H1 (cell line): ENCODE results near the gene OSBPL3. TPM values are rescaled to one million over a fixed set of nuclear protein-coding genes. Genes with fewer than 3 reads are reported as not detected.

ENCODE experiments used
- CTCF ChIA-PET: fragments of 300-600 bp; sonication (Branson Sonifier 250); formaldehyde crosslinking; loops from one replicate; lab custom pipeline; 2021; ENCODE audit not compliant: partially characterized antibody; lab: Charles Lee
- POLR2A ChIA-PET: fragments of 300-600 bp; sonication (Branson Sonifier 250); formaldehyde crosslinking; loops from one replicate; lab custom pipeline; 2021; ENCODE audit warnings: inconsistent platforms; ENCODE audit not compliant: partially characterized antibody; lab: Charles Lee
- DNase-seq, 2 experiments: peaks; one replicate each; pipeline versions ENCODE4 v3.0.0 to v3.0.0-alpha.2; 2010 to 2022; ENCODE audit warnings: low spot score in 2 of 2, low read depth in 1 of 2, mixed read lengths in 1 of 2
- FAIRE-seq: peaks from 2 replicates; lab custom pipeline; 2011; peaks lifted over from hg19 to GRCh38; lab: Jason Lieb, UNC
- H2AFZ ChIP-seq: 2 replicates; pipeline ENCODE4 v1.8.1; 2012; ENCODE audit warnings: low read length, inconsistent platforms
- H2AK5ac ChIP-seq: 2 replicates; pipeline ENCODE4 v1.6.1; 2013; ENCODE audit warnings: low read depth, low read length
- H2BK120ac ChIP-seq: replicated peaks from 2 replicates; pipeline ENCODE3; 2013; ENCODE audit warnings: low read depth, low read length, inconsistent platforms
- H2BK12ac ChIP-seq: 2 replicates; pipeline ENCODE4 v1.6.1; 2013; ENCODE audit warnings: low read depth, low read length
- H2BK15ac ChIP-seq: 2 replicates; pipeline ENCODE4 v1.6.1; 2013; ENCODE audit warnings: low read length
- H2BK20ac ChIP-seq: 2 replicates; pipeline ENCODE4 v1.6.1; 2013; ENCODE audit warnings: low read length
- H2BK5ac ChIP-seq: 2 replicates; pipeline ENCODE4 v1.6.1; 2013; ENCODE audit warnings: low read depth, low read length
- H3K14ac ChIP-seq: 2 replicates; pipeline ENCODE4 v1.6.1; 2013; ENCODE audit warnings: inconsistent platforms; ENCODE audit not compliant: insufficient read length
- H3K18ac ChIP-seq: 2 replicates; pipeline ENCODE4 v1.6.1; 2013; ENCODE audit warnings: low read length; ENCODE audit errors: extremely low read depth
- H3K23ac ChIP-seq: 2 replicates; pipeline ENCODE4 v1.6.1; 2013; ENCODE audit warnings: inconsistent platforms; ENCODE audit not compliant: insufficient read length
- H3K23me2 ChIP-seq: 2 replicates; pipeline ENCODE4 v1.6.1; 2013; ENCODE audit warnings: low read depth, low read length
- H3K27ac ChIP-seq: 2 replicates; pipeline ENCODE4 v1.6.1; 2011; ENCODE audit warnings: low read depth, low read length, inconsistent platforms
- H3K27me3 ChIP-seq, 4 experiments: replicated peaks in 1 of 4; 1 replicate in 1 of 4; 2 replicates in 3 of 4; pipeline versions ENCODE4 v1.6.1 to v1.8.1; 2011 to 2013; ENCODE audit warnings: low read length in 3 of 4, mild to moderate bottlenecking in 3 of 4, inconsistent platforms in 2 of 4, mixed read lengths in 2 of 4, moderate library complexity in 1 of 4; ENCODE audit not compliant: control insufficient read depth in 3 of 4, insufficient read depth in 3 of 4; ENCODE audit errors: extremely low read depth in 1 of 4
- H3K36me3 ChIP-seq, 4 experiments: 2 replicates each; pipeline versions ENCODE4 v1.6.1 to v1.8.1; 2011 to 2013; ENCODE audit warnings: mild to moderate bottlenecking in 4 of 4, low read length in 3 of 4, moderate library complexity in 2 of 4, control low read depth in 1 of 4, inconsistent platforms in 1 of 4; ENCODE audit not compliant: insufficient read depth in 4 of 4, control insufficient read depth in 2 of 4
- H3K4ac ChIP-seq: replicated peaks from 2 replicates; pipeline ENCODE3; 2013; ENCODE audit warnings: low read length, low read depth, mixed read lengths, inconsistent platforms; ENCODE audit not compliant: insufficient read length
- H3K4me1 ChIP-seq, 4 experiments: replicated peaks in 1 of 4; 1 replicate in 1 of 4; 2 replicates in 3 of 4; pipeline versions ENCODE4 v1.6.1 to v1.8.1; 2011 to 2013; ENCODE audit warnings: low read length in 3 of 4, inconsistent platforms in 2 of 4, mixed read lengths in 1 of 4; ENCODE audit not compliant: insufficient read depth in 4 of 4, control insufficient read depth in 3 of 4
- H3K4me2 ChIP-seq, 2 experiments: 2 replicates each; pipeline versions ENCODE4 v1.6.1 to v1.8.1; 2011 to 2013; ENCODE audit warnings: low read depth in 2 of 2, low read length in 2 of 2, control low read depth in 1 of 2, inconsistent platforms in 1 of 2, mild to moderate bottlenecking in 1 of 2; ENCODE audit not compliant: insufficient read depth in 1 of 2
- H3K4me3 ChIP-seq, 4 experiments: fragments of 200-600, 300-600 bp in 1 of 4; sonication (generic), shearing (Covaris generic), sonication (Bioruptor Twin) in 1 of 4; 2 replicates each; pipeline versions ENCODE4 v1.5.1 to v1.8.1; 2011 to 2016; ENCODE audit warnings: low read length in 4 of 4, low read depth in 3 of 4, control low read depth in 2 of 4, inconsistent platforms in 2 of 4, mild to moderate bottlenecking in 2 of 4, mixed read lengths in 1 of 4, moderate library complexity in 1 of 4; ENCODE audit not compliant: insufficient read depth in 2 of 4; ENCODE audit errors: extremely low read depth in 1 of 4
- H3K56ac ChIP-seq: replicated peaks from 2 replicates; pipeline ENCODE3; 2013; ENCODE audit warnings: low read depth, mild to moderate bottlenecking, mixed read lengths, low read length, inconsistent platforms; ENCODE audit not compliant: insufficient read length
- H3K79me1 ChIP-seq: 2 replicates; pipeline ENCODE4 v1.6.1; 2013; ENCODE audit warnings: low read depth, low read length, control low read depth
- H3K79me2 ChIP-seq, 2 experiments: 2 replicates each; pipeline versions ENCODE4 v1.6.1 to v1.8.1; 2012 to 2013; ENCODE audit warnings: low read length in 2 of 2, mild to moderate bottlenecking in 2 of 2, inconsistent platforms in 1 of 2; ENCODE audit not compliant: insufficient read depth in 2 of 2, control insufficient read depth in 1 of 2
- H3K9ac ChIP-seq, 4 experiments: replicated peaks in 1 of 4; 1 replicate in 1 of 4; 2 replicates in 3 of 4; pipeline versions ENCODE4 v1.6.1 to v1.8.1; 2011 to 2013; ENCODE audit warnings: low read depth in 3 of 4, low read length in 3 of 4, control low read depth in 2 of 4, mild to moderate bottlenecking in 2 of 4, moderate library complexity in 2 of 4, inconsistent platforms in 1 of 4; ENCODE audit errors: extremely low read depth in 1 of 4
- H3K9me3 ChIP-seq, 2 experiments: 2 replicates each; pipeline versions ENCODE4 v1.6.1 to v1.8.1; 2012 to 2013; ENCODE audit warnings: mild to moderate bottlenecking in 2 of 2, moderate library complexity in 2 of 2, control low read depth in 1 of 2, inconsistent platforms in 1 of 2, low read depth in 1 of 2, low read length in 1 of 2, mixed read lengths in 1 of 2; ENCODE audit not compliant: insufficient read depth in 2 of 2
- H4K20me1 ChIP-seq, 2 experiments: replicated peaks in 1 of 2; 2 replicates each; pipeline versions ENCODE3 to v1.8.1; 2011 to 2013; ENCODE audit warnings: inconsistent platforms in 2 of 2, low read length in 2 of 2, mild to moderate bottlenecking in 1 of 2; ENCODE audit not compliant: insufficient read depth in 2 of 2, control insufficient read depth in 1 of 2
- H4K5ac ChIP-seq: 2 replicates; pipeline ENCODE4 v1.6.1; 2013; ENCODE audit warnings: low read length, low read depth, mixed read lengths, inconsistent platforms; ENCODE audit not compliant: insufficient read length
- H4K8ac ChIP-seq: 2 replicates; pipeline ENCODE4 v1.8.0; 2013; ENCODE audit warnings: mild to moderate bottlenecking, moderate library complexity, low read length, inconsistent platforms; ENCODE audit not compliant: insufficient read depth; ENCODE audit errors: extremely low read depth
- H4K91ac ChIP-seq: replicated peaks from 2 replicates; pipeline ENCODE3; 2013; ENCODE audit warnings: low read length, mixed read lengths, inconsistent platforms; ENCODE audit not compliant: insufficient read length
- SRF ChIP-seq: IDR thresholded peaks from 2 replicates; pipeline ENCODE4 v1.6.1; 2011; ENCODE audit warnings: mild to moderate bottlenecking, low read depth, low read length, moderate library complexity
- polyA plus RNA-seq, 7 experiments: library from polyadenylated mRNA; depleted of rRNA in 3 of 7; stranded (reverse) in 5 of 7; unstranded in 2 of 7; fragments of >200 nt in 5 of 7; fragments of 200-250 nt in 2 of 7; gene quantifications; 1 replicate in 5 of 7; 2 replicates in 1 of 7; 4 replicates in 1 of 7; pipeline versions ENCODE4 v1.2.1 to v1.2.3, GENCODE V29; 2011 to 2013; ENCODE audit warnings: missing spikeins in 2 of 7, mixed read lengths in 2 of 7
- total RNA-seq: library from RNA; stranded (reverse); fragmentation: NEBNext Ultra II Directional; extraction: Animal tissue kit (Norgen Biotek cat#: 25700); gene quantifications from 2 replicates; pipeline ENCODE4 v1.2.1, GENCODE V29; 2021

The OSBPL3 gene
- total and polyA plus RNA-seq, 2 of the 8 experiments (the other 6 are each of a cell fraction or from before 2014, with no cell fraction given) = 2.8 to 13.9 TPM

DNA sequence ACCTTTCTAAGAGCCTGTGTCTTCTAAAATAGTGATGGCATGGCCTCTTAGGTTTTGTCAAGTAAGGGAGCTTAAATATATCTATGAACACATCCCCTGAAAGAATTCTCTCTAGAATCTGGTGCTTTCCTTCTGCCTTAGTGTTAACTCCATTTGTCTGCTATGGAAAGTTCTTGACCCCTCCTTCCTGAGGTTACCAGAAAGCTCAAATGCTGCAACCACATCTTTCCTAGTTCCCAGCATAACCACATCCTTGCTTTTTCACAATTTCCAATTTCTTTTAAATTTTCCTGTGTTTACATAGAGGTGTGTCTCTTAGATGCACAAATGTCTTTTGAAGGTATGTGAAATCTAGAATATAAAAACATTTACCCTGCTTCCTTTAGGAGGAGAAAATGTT lies 206.3 kb downstream of the OSBPL3 start:
- H3K9me3 ChIP-seq = no peaks in the 10 kb centered on the region
- no peak overlapping the region for H2BK5ac ChIP-seq
- H3K23ac ChIP-seq = no peak overlapping the region
- no peak overlapping the region for H4K5ac ChIP-seq
- H2BK12ac ChIP-seq = no peak overlapping the region
- H3K79me1 ChIP-seq = no peaks in the 10 kb centered on the region
- no peaks in the 10 kb centered on the region for H3K79me2 ChIP-seq
- H4K91ac ChIP-seq = no peak overlapping the region
- H2BK20ac ChIP-seq = no peak overlapping the region
- H2AFZ ChIP-seq = 0 out of 2 replicates have a peak overlapping the region, but pooled peaks have one; percentile 24
- ChIA-PET CTCF (interaction anchor here (1.2 to 1.8 kb wide), 2 partner anchors 11 kb away, joined by 3 to 4 read pairs; no protein-coding TSS in a partner anchor), POLR2A (interaction anchor here (0.6 to 0.9 kb wide), 2 partner anchors 9 to 275 kb away, joined by 3 read pairs; no protein-coding TSS in a partner anchor)
- no peak overlapping the region for H2BK120ac ChIP-seq
- H3K56ac ChIP-seq = no peak overlapping the region
- no peak overlapping the region for H3K4me3 ChIP-seq
- no peaks in the 10 kb centered on the region for H3K27me3 ChIP-seq
- H3K4me2 ChIP-seq = no peak overlapping the region
- no peaks in the 10 kb centered on the region; the same call in 1 of the 2 replicates for H3K23me2 ChIP-seq
- H2BK15ac ChIP-seq = no peak overlapping the region
- no peak overlapping the region for H3K14ac ChIP-seq
- no peak overlapping the region for H2AK5ac ChIP-seq
- no peak overlapping the region for H4K8ac ChIP-seq
- H3K36me3 ChIP-seq = no peaks in the 10 kb centered on the region
- H4K20me1 ChIP-seq = no peaks in the 10 kb centered on the region
- no peak overlapping the region for H3K9ac ChIP-seq
- H3K18ac ChIP-seq = no peak overlapping the region
- DNase-seq (no peak), FAIRE-seq (no peak)
- H3K4ac ChIP-seq = no peak overlapping the region
- no peak for TF ChIP-seq SRF
- no peak overlapping the region for H3K27ac ChIP-seq
- no peaks in the 10 kb centered on the region for H3K4me1 ChIP-seq
